Progenitor cell of endocrine pancreas (in vitro differentiated cells): ENCODE results near the gene GSPT1. TPM values are rescaled to one million over a fixed set of nuclear protein-coding genes. Genes with fewer than 3 reads are reported as not detected.

Source experiments
- DNase-seq: peaks from one replicate; pipeline ENCODE4 v3.0.0; 2021; ENCODE audit warnings: low spot score; ENCODE audit not compliant: unreplicated experiment
- H3K27ac Mint-ChIP-seq: 2 replicates; pipeline ENCODE4 v1.8.0; 2021; ENCODE audit warnings: mild to moderate bottlenecking, moderate library complexity, mixed read lengths
- H3K27me3 Mint-ChIP-seq: 2 replicates; pipeline ENCODE4 v1.8.0; 2021; ENCODE audit warnings: mixed read lengths
- H3K36me3 Mint-ChIP-seq: 2 replicates; pipeline ENCODE4 v1.8.0; 2022; ENCODE audit warnings: mixed read lengths; ENCODE audit not compliant: insufficient read depth
- H3K4me1 Mint-ChIP-seq: 2 replicates; pipeline ENCODE4 v1.8.0; 2021; ENCODE audit warnings: low read depth, mixed read lengths
- H3K4me3 Mint-ChIP-seq: 2 replicates; pipeline ENCODE4 v1.8.0; 2021; ENCODE audit warnings: low read depth, mild to moderate bottlenecking, moderate library complexity, mixed read lengths
- H3K9me3 Mint-ChIP-seq: 2 replicates; pipeline ENCODE4 v1.8.0; 2021; ENCODE audit warnings: low read depth, mixed read lengths
- CTCF ChIP-seq: fragments of 200-600 bp; sonication (generic); IDR thresholded peaks from one replicate; pipeline ENCODE4 v1.5.0; 2021; ENCODE audit warnings: antibody characterized with exemption, mild to moderate bottlenecking; ENCODE audit not compliant: unreplicated experiment
- total RNA-seq: library from RNA; stranded (reverse); gene quantifications from 2 replicates; pipeline ENCODE4 v1.2.1, GENCODE V29; 2021

GSPT1 gene
- total RNA-seq, 1 donor from 2014 or later: 89.9 TPM

GRCh38 chr16:11848842-11849241 lies 66.9 kb downstream of the GSPT1 start:
- Mint-ChIP-seq H3K4me3 (peak overlapping the region; percentile 46), H3K36me3 (peaks cover 15% of the 10 kb centered on the region), H3K27ac (no peak overlapping the region), H3K27me3 (no peaks in the 10 kb centered on the region), H3K9me3 (no peaks in the 10 kb centered on the region), H3K4me1 (peaks cover 14% of the 10 kb centered on the region)
- no peak for DNase-seq
- no peak for TF ChIP-seq CTCF

- no peak for DNase-seq
- Mint-ChIP-seq H3K4me1 (no peaks in the 10 kb centered on the region), H3K27ac (peak overlapping the region; percentile 33), H3K27me3 (no peaks in the 10 kb centered on the region), H3K9me3 (no peaks in the 10 kb centered on the region), H3K36me3 (peaks cover 23% of the 10 kb centered on the region), H3K4me3 (no peak overlapping the region)
- TF ChIP-seq CTCF: no peak
These were observed 71.3 kb downstream of the GSPT1 start for GRCh38 chr16:11844499-11844898.

- Mint-ChIP-seq H3K36me3 (peaks cover 22% of the 10 kb centered on the region), H3K27me3 (no peaks in the 10 kb centered on the region), H3K4me3 (no peak overlapping the region), H3K4me1 (no peaks in the 10 kb centered on the region), H3K9me3 (no peaks in the 10 kb centered on the region), H3K27ac (no peak overlapping the region)
- no peak for DNase-seq
- TF ChIP-seq CTCF: no peak
These were observed 71.9 kb downstream of the GSPT1 start for GRCh38 chr16:11843861-11844260.

DNA sequence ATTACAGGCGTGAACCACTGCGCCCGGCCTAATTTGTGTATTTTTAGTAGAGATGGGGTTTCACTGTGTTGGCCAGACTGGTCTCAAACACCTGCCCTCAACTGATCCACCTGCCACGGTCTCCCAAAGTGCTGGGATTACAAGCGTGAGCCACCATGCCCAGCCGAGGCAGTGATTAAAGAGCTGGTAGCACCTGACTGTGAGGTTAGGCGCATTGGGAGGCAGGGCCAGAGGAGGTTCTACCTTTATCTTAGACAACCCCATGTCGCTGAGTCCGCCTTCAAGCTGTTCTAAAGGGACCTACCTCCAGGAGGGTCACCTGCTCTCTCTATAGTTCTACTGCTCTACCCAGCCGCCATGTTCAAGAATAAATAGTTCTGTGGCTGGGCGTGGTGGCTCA lies 72.5 kb downstream of the GSPT1 start:
- no peak for TF ChIP-seq CTCF
- Mint-ChIP-seq H3K27ac (no peak overlapping the region), H3K9me3 (no peaks in the 10 kb centered on the region), H3K4me1 (no peaks in the 10 kb centered on the region), H3K4me3 (no peak overlapping the region), H3K27me3 (no peaks in the 10 kb centered on the region), H3K36me3 (peaks cover 20% of the 10 kb centered on the region)
- no peak for DNase-seq

DNA sequence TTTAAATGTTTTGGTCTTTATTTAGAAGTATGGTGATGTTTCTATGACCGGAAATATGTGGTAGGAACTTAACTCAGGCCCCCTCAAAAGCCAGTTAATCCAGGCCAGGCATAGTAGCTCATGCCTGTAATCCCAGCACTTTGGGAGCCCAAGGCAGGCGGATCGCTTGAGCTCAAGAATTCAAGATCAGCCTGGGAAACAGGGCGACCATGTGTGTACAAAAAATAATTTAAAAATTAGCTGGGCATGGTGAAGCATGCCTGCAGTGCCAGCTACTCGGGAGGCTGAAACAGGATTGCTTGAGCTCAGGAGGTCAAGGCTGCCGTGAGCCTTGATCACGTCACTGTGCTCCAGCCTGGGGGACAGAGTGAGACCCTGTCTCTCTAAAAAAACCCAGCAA lies 74.7 kb downstream of the GSPT1 start:
- DNase-seq: no peak
- H3K27ac Mint-ChIP-seq: no peak overlapping the region
- H3K27me3 Mint-ChIP-seq: no peaks in the 10 kb centered on the region
- peaks cover 19% of the 10 kb centered on the region for H3K36me3 Mint-ChIP-seq
- TF ChIP-seq CTCF: no peak
- H3K4me1 Mint-ChIP-seq: peaks cover 2% of the 10 kb centered on the region
- no peak overlapping the region for H3K4me3 Mint-ChIP-seq
- no peaks in the 10 kb centered on the region for H3K9me3 Mint-ChIP-seq
